OCI-LY3 (cell line): Measurements from ENCODE around the gene LRRC56.

Source experiments
- H2AFZ ChIP-seq: fragments of 200-600, 300-600 bp; shearing (Covaris generic); 2 replicates; pipeline ENCODE4 v1.6.0; 2014; ENCODE audit warnings: antibody characterized with exemption, low read depth, low read length
- H3K27ac ChIP-seq: fragments of 200-600, 300-600 bp; sonication (generic); 2 replicates; pipeline ENCODE4 v1.5.1; 2014; ENCODE audit warnings: mild to moderate bottlenecking, low read length, moderate library complexity, mixed read lengths
- H3K27me3 ChIP-seq: fragments of 200-600, 300-600 bp; sonication (generic); 2 replicates; pipeline ENCODE4 v1.6.1; 2014; ENCODE audit warnings: low read depth, low read length, mixed read lengths
- H3K36me3 ChIP-seq: fragments of 200-600, 300-600 bp; sonication (generic); replicated peaks from 2 replicates; pipeline ENCODE3; 2014; ENCODE audit warnings: low read depth, low read length, mixed read lengths
- H3K4me1 ChIP-seq: fragments of 300-600, 200-600 bp; sonication (generic); 2 replicates; pipeline ENCODE4 v1.6.1; 2014; ENCODE audit warnings: low read length, mixed read lengths
- H3K4me2 ChIP-seq: fragments of 200-600, 300-600 bp; sonication (generic); 2 replicates; pipeline ENCODE4 v1.6.1; 2014; ENCODE audit warnings: low read length, mixed read lengths
- H3K4me3 ChIP-seq: fragments of 300-600, 200-600 bp; sonication (generic); 2 replicates; pipeline ENCODE4 v1.5.1; 2014; ENCODE audit warnings: antibody characterized with exemption, mild to moderate bottlenecking, low read length, moderate library complexity
- H3K79me2 ChIP-seq: fragments of 300-600, 200-600 bp; shearing (Covaris generic); 2 replicates; pipeline ENCODE4 v1.6.1; 2014; ENCODE audit warnings: mild to moderate bottlenecking, low read length, mixed read lengths
- H3K9ac ChIP-seq: fragments of 300-600, 200-600 bp; shearing (Covaris generic); 2 replicates; pipeline ENCODE4 v1.6.0; 2014; ENCODE audit warnings: mild to moderate bottlenecking, low read length, moderate library complexity
- H3K9me3 ChIP-seq: fragments of 200-600, 300-600 bp; shearing (Covaris generic); 2 replicates; pipeline ENCODE4 v1.6.1; 2014; ENCODE audit warnings: low read length, mixed read lengths; ENCODE audit not compliant: insufficient read depth
- H4K20me1 ChIP-seq: fragments of 200-600, 300-600 bp; sonication (generic); 2 replicates; pipeline ENCODE4 v1.6.1; 2016; ENCODE audit warnings: low read length, mixed read lengths; ENCODE audit not compliant: insufficient read depth
- CTCF ChIP-seq: fragments of 200-600, 300-600 bp; sonication (generic); IDR thresholded peaks from 2 replicates; pipeline ENCODE4 v1.5.1; 2014; ENCODE audit warnings: antibody characterized with exemption, low read length, low read depth
- EZH2phosphoT487 ChIP-seq: fragments of 200-600 bp; shearing (Covaris generic); IDR thresholded peaks from 2 replicates; pipeline ENCODE4 v1.6.1; 2018; ENCODE audit warnings: antibody characterized with exemption, mixed run types, low read depth

The LRRC56 gene

GRCh38 chr11:548700-549603, 11.6 kb downstream of the LRRC56 start:
- no peak overlapping the region for H3K4me3 ChIP-seq
- peak overlapping the region; percentile 20 for H3K4me2 ChIP-seq
- H3K27me3 ChIP-seq, result no peaks in the 10 kb centered on the region
- H3K27ac ChIP-seq, result no peak overlapping the region
- H4K20me1 ChIP-seq, result no peaks in the 10 kb centered on the region
- H3K79me2 ChIP-seq, result no peaks in the 10 kb centered on the region
- H3K4me1 ChIP-seq, result no peaks in the 10 kb centered on the region
- no peak overlapping the region for H2AFZ ChIP-seq
- no peaks in the 10 kb centered on the region for H3K9me3 ChIP-seq
- H3K36me3 ChIP-seq, result no peaks in the 10 kb centered on the region
- no peak overlapping the region for H3K9ac ChIP-seq
- TF ChIP-seq EZH2phosphoT487 (no peak), CTCF (no peak)

- Histone ChIP-seq H3K36me3 (no peaks in the 10 kb centered on the region), H3K4me2 (no peak overlapping the region), H2AFZ (no peak overlapping the region), H3K79me2 (no peaks in the 10 kb centered on the region), H3K9me3 (no peaks in the 10 kb centered on the region), H4K20me1 (no peaks in the 10 kb centered on the region), H3K4me3 (no peak overlapping the region), H3K27ac (no peak overlapping the region), H3K9ac (no peak overlapping the region), H3K27me3 (no peaks in the 10 kb centered on the region), H3K4me1 (0 out of 2 replicates have a peak, but pooled peaks cover 6% of the 10 kb centered on the region)
- TF ChIP-seq EZH2phosphoT487, result no peak
- no peak for TF ChIP-seq CTCF
Measured at GRCh38 chr11:550021-550745, 12.9 kb downstream of the LRRC56 start.

- H3K9ac ChIP-seq, result no peak overlapping the region
- H3K36me3 ChIP-seq, result no peaks in the 10 kb centered on the region
- no peaks in the 10 kb centered on the region for H3K79me2 ChIP-seq
- no peaks in the 10 kb centered on the region for H3K9me3 ChIP-seq
- H3K4me3 ChIP-seq, result no peak overlapping the region
- H3K27ac ChIP-seq, result no peak overlapping the region
- no peak for TF ChIP-seq CTCF
- no peak for TF ChIP-seq EZH2phosphoT487
- H3K27me3 ChIP-seq, result no peaks in the 10 kb centered on the region
- H3K4me1 ChIP-seq, result 0 out of 2 replicates have a peak, but pooled peaks cover 7% of the 10 kb centered on the region
- no peaks in the 10 kb centered on the region for H4K20me1 ChIP-seq
- H2AFZ ChIP-seq, result no peak overlapping the region
- H3K4me2 ChIP-seq, result no peak overlapping the region
Measured at GRCh38 chr11:550746-551085, 13.4 kb downstream of the LRRC56 start.

- Histone ChIP-seq H3K4me2 (no peak overlapping the region), H4K20me1 (no peaks in the 10 kb centered on the region), H3K9me3 (no peaks in the 10 kb centered on the region), H2AFZ (no peak overlapping the region), H3K4me1 (0 out of 2 replicates have a peak, but pooled peaks cover 7% of the 10 kb centered on the region), H3K27me3 (no peaks in the 10 kb centered on the region), H3K79me2 (no peaks in the 10 kb centered on the region), H3K9ac (no peak overlapping the region), H3K27ac (no peak overlapping the region), H3K36me3 (no peaks in the 10 kb centered on the region), H3K4me3 (no peak overlapping the region)
- TF ChIP-seq EZH2phosphoT487, result no peak
- TF ChIP-seq CTCF, result no peak
Measured at GRCh38 chr11:551131-551530, 13.8 kb downstream of the LRRC56 start.
